ENCODE measurements around the gene LCP2.

Gene LCP2

GRCh38 chr5:170206958-170207357 lies 90.6 kb downstream of the LCP2 start:
- no peak for DNase-seq

- DNase-seq = no peak
Observed at GRCh38 chr5:170206216-170206615, 91.4 kb downstream of the LCP2 start.

GRCh38 chr5:170204202-170204601 lies 93.4 kb downstream of the LCP2 start:
- no peak for DNase-seq

- no peak for DNase-seq
Observed at GRCh38 chr5:170202117-170202516, 95.5 kb downstream of the LCP2 start.

GRCh38 chr5:170201311-170201710 lies 96.3 kb downstream of the LCP2 start:
- DNase-seq = no peak

- no peak for DNase-seq
Observed at GRCh38 chr5:170200876-170201275, 96.7 kb downstream of the LCP2 start.
